ENCODE data around the gene ITPR1. TPM values are rescaled to one million over a fixed set of nuclear protein-coding genes. Genes with fewer than 3 reads are reported as not detected.

ITPR1 gene
- total RNA-seq, 1 experiment from 2014 or later = 7.5 TPM

- ChIA-PET CTCF (interaction anchor here (1.0 kb wide), 1 partner anchor 165 kb away, joined by 4 read pairs; no protein-coding TSS in a partner anchor), POLR2A (interaction anchor here (0.6 to 0.7 kb wide), 2 partner anchors 9 to 38 kb away, joined by 3 read pairs; no protein-coding TSS in a partner anchor)
- TF ChIP-seq CTCF (IDR thresholded peaks at IDR 0.05; ENCODE audit: unreplicated experiment) = no peak
- Mint-ChIP-seq H3K9me3 (ENCODE audit: unreplicated experiment) (no peaks in the 10 kb centered on the region), H3K4me1 (ENCODE audit: insufficient read depth, unreplicated experiment) (no peaks in the 10 kb centered on the region), H3K27ac (ENCODE audit: low read depth, unreplicated experiment) (no peak overlapping the region), H3K27me3 (ENCODE audit: insufficient read depth, unreplicated experiment) (no peaks in the 10 kb centered on the region), H3K4me3 (ENCODE audit: unreplicated experiment) (no peak overlapping the region), H3K36me3 (ENCODE audit: insufficient read depth, unreplicated experiment) (no peaks in the 10 kb centered on the region)
- no peak for DNase-seq (ENCODE audit: unreplicated experiment)
- intact Hi-C loops (cut with micrococcal nuclease) = no loop called here
- BruUV-seq (replicated peaks) = no TSS peak
These were observed 323.2 kb downstream of the ITPR1 start for GRCh38 chr3:4816306-4816705.

- no TSS peak for BruUV-seq (replicated peaks)
- H3K36me3 Mint-ChIP-seq (ENCODE audit: insufficient read depth, unreplicated experiment) = no peaks in the 10 kb centered on the region
- no peak overlapping the region for H3K27ac Mint-ChIP-seq (ENCODE audit: low read depth, unreplicated experiment)
- TF ChIP-seq CTCF (IDR thresholded peaks at IDR 0.05; ENCODE audit: unreplicated experiment) = no peak
- DNase-seq (ENCODE audit: unreplicated experiment) = no peak
- CTCF ChIA-PET = interaction anchor here (0.5 to 0.7 kb wide), 2 partner anchors 292 to 975 kb away, joined by 3 read pairs; no protein-coding TSS in a partner anchor
- H3K27me3 Mint-ChIP-seq (ENCODE audit: insufficient read depth, unreplicated experiment) = no peaks in the 10 kb centered on the region
- POLR2A ChIA-PET = interaction anchor here (0.6 to 0.7 kb wide), 2 partner anchors 9 to 39 kb away, joined by 3 read pairs; no protein-coding TSS in a partner anchor
- no peaks in the 10 kb centered on the region for H3K4me1 Mint-ChIP-seq (ENCODE audit: insufficient read depth, unreplicated experiment)
- intact Hi-C loops (cut with micrococcal nuclease) = no loop called here
- H3K4me3 Mint-ChIP-seq (ENCODE audit: unreplicated experiment) = no peak overlapping the region
- no peaks in the 10 kb centered on the region for H3K9me3 Mint-ChIP-seq (ENCODE audit: unreplicated experiment)
These were observed 323.6 kb downstream of the ITPR1 start for GRCh38 chr3:4816718-4817117.

- no peaks in the 10 kb centered on the region for H3K36me3 Mint-ChIP-seq (ENCODE audit: insufficient read depth, unreplicated experiment)
- no TSS peak for BruUV-seq (replicated peaks)
- H3K4me1 Mint-ChIP-seq (ENCODE audit: insufficient read depth, unreplicated experiment) = no peaks in the 10 kb centered on the region
- intact Hi-C loops (cut with micrococcal nuclease) = no loop called here
- no peak for TF ChIP-seq CTCF (IDR thresholded peaks at IDR 0.05; ENCODE audit: unreplicated experiment)
- CTCF ChIA-PET = interaction anchor here (0.5 to 0.7 kb wide), 2 partner anchors 292 to 976 kb away, joined by 3 read pairs; no protein-coding TSS in a partner anchor
- no peak for DNase-seq (ENCODE audit: unreplicated experiment)
- H3K27ac Mint-ChIP-seq (ENCODE audit: low read depth, unreplicated experiment) = no peak overlapping the region
- H3K9me3 Mint-ChIP-seq (ENCODE audit: unreplicated experiment) = no peaks in the 10 kb centered on the region
- POLR2A ChIA-PET = no interaction called here
- H3K4me3 Mint-ChIP-seq (ENCODE audit: unreplicated experiment) = no peak overlapping the region
- no peaks in the 10 kb centered on the region for H3K27me3 Mint-ChIP-seq (ENCODE audit: insufficient read depth, unreplicated experiment)
These were observed 324.0 kb downstream of the ITPR1 start for GRCh38 chr3:4817128-4817527.

DNA sequence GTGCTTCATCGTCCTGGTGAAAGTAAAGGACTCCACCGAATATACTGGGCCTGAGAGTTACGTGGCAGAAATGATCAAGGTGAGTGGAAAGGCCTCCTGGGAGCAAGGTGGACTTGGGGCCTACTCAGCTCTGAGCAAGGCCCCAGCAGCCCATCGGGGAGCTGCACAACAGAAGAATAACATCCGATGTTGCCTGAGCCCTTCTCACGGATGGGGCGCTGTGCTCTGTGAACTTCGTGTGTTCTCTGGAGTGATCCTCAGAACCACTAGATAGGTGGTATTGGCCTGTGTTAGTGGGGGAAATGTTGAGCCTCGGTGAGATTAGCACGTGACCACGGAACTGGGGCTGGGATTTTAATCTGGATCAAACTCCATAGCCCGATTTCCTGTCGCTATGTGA, 325.0 kb downstream of the ITPR1 start:
- no peak for DNase-seq (ENCODE audit: unreplicated experiment)
- H3K4me1 Mint-ChIP-seq (ENCODE audit: insufficient read depth, unreplicated experiment) = peaks cover under 1% of the 10 kb centered on the region
- ChIA-PET CTCF (interaction anchor here (1.1 kb wide), 1 partner anchor 8 kb away, joined by 3 read pairs; no protein-coding TSS in a partner anchor), POLR2A (no interaction called here)
- H3K4me3 Mint-ChIP-seq (ENCODE audit: unreplicated experiment) = no peak overlapping the region
- no peaks in the 10 kb centered on the region for H3K27me3 Mint-ChIP-seq (ENCODE audit: insufficient read depth, unreplicated experiment)
- TF ChIP-seq CTCF (IDR thresholded peaks at IDR 0.05; ENCODE audit: unreplicated experiment) = no peak
- intact Hi-C loops (cut with micrococcal nuclease) = no loop called here
- no TSS peak for BruUV-seq (replicated peaks)
- H3K9me3 Mint-ChIP-seq (ENCODE audit: unreplicated experiment) = peaks cover 1% of the 10 kb centered on the region
- H3K27ac Mint-ChIP-seq (ENCODE audit: low read depth, unreplicated experiment) = no peak overlapping the region
- H3K36me3 Mint-ChIP-seq (ENCODE audit: insufficient read depth, unreplicated experiment) = no peaks in the 10 kb centered on the region
